NCI-H748 treated with DMSO at 0.1 percent for 48 hours (cell line): ENCODE measurements around the gene USP3.
"Not testable (repeated sequence)": the region's sequence is repeated elsewhere in the genome, so short reads cannot be mapped to it uniquely, and the experiment has no call there.

ENCODE experiments used
- DNase-seq: peaks from one replicate; lab custom pipeline; 2025; lab: John Stamatoyannopoulos, UW

USP3 gene

DNA sequence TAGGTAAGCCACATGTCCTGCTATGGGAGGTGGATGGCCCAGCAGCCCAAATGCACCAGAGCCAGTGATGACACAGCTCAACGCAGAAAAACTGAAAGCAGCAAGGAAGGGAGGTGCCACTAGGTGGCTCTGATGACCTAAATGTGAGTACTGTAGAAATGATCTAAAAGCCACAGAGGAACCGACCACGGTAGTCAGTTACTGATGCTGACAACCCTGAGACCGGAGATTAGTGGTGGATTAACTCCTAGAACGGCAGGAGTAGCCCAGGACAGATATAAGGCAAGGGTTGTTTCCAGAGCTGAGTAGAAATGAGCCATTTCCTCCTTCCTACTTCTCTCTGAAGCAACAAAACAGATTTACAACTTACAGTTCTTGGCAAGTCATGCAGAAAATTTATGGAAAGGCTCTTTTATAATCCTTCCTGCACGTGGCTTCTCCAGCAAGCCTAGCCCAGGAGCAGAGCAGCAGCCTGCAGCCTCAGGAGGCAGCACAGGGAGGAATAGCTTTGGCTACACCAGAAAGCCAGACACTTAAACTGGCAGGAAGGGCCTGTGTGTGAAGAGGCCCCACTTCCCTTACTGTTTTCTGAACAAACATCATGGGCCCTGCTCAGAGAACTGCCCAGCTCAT, 105.9 kb downstream of the USP3 start:
- DNase-seq, result peak; percentile 40

DNA sequence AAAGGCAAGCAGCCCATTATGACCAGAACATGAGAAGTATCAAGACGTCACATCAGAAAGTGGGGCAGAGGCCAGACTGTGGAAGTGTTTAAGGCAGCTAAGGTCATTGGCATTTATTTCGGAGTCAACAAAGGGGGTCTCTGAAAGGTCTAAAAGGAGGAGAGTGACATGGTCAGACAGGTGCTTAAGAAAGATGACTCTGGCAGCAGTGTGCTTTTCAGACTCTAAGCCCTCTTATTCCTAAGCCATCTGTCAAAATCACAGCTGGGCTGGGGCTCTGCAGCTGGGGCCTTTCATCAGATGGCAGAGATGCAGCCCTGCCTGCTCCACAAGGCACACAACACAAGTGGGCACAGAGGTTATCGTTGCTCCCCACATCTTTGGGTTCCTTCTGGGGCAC, 106.8 kb downstream of the USP3 start:
- DNase-seq, result no peak

GRCh38 chr15:63612300-63612699, 107.9 kb downstream of the USP3 start:
- no peak for DNase-seq

- no peak for DNase-seq
These were observed 111.5 kb downstream of the USP3 start for GRCh38 chr15:63615935-63616334.

- not testable (repeated sequence) for DNase-seq
These were observed 112.8 kb downstream of the USP3 start for GRCh38 chr15:63617147-63617546.

GRCh38 chr15:63617627-63618026, 113.2 kb downstream of the USP3 start:
- DNase-seq, result not testable (repeated sequence)

DNA sequence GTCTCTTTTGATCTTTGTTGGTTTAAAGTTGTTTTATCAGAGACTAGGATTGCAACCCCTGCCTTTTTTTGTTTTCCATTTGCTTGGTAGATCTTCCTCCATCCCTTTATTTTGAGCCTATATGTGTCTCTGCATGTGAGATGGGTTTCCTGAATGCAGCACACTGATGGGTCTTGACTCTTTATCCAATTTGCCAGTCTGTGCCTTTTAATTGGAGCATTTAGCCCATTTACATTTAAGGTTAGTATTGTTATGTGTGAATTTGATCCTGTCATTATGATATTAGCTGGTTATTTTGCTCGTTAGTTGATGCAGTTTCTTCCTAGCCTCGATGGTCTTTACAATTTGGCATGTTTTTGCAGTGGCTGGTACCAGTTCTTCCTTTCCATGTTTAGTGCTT, 116.4 kb downstream of the USP3 start:
- not testable (repeated sequence) for DNase-seq

DNA sequence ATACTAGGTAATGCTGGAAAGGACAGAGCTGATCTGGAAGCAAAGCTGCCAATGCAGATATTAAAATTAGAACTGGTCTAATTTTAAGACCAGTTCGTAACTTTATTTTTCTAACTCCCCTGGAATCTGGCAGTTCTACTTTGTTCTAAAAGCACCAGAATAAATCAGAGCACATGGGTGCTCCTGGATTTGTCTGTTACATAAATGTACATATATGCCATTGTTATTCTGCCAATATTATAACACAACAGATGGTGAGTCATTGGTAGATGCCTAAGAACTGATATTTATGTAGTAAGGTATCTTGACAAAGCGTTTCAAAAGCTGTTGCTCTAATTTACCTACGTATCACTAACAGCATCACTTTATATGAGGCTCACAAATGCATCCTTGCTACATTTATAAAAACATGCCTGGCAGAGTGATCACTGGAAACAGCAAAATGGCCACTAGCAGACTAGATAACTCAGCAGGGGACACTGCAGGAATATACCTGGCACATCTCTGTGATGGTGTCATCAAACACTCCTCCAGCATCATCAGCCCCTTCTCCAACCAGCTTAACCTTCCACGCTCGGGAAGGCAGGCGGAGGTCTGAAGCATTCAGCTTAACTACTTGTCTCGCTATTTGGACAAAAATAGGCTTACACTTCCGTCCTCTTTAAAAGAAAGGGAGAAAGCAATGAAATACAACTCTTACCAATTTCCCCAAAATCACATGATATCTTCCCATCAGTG, 119.0 kb downstream of the USP3 start:
- no peak for DNase-seq

- DNase-seq, result no peak
These were observed 122.6 kb downstream of the USP3 start for GRCh38 chr15:63626955-63627354.

GRCh38 chr15:63628123-63628822, 123.9 kb downstream of the USP3 start:
- DNase-seq, result no peak

DNA sequence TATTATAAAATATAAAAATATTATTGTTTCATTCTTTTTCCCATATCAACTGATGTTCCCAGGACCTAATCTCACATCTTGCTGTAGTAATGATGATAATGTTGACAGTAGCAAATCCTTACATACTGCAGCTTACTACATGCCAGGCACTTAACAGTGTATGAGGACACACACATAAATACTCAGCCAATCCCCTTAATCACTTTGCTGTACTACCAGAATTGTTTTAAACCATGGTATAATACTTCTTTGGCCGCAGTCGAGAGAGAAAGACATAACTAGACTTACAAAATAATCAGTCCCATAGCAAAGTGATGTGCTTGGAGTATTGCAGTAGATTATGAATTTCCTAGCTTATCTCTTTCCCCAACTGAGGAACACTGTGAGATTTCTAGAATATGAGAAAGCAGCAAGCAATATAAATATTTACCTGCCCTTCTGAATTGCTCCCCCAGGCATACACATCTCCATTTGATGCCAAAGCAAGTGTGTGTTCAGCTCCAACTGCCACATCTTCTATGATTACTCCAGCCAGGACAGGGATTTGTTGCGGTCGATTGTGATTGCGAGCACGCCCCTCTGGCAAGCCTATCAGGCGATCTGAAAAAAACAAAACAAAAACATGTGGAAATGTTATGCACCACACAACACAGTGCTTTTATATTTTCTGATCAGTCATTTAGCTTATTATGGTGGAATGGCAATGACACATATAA, 125.8 kb downstream of the USP3 start:
- no peak for DNase-seq

DNA sequence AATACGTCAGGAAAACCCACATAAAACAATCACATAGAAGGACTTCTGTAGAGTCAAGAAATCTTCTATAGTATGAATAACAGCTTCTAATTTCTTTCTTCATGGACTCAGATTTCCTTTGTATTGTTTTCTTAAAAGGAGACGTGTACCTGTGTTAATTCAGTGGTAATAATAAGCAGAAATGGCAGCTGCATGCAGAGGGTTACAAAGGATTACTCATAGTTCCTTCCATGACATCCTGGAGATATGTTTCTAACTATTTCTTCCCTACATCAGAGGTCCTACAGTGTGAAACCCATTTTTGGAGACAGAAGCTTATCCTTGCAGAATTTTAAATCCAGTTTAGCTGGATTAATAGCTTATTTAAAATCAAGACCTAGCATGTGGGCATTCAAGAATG, 128.9 kb downstream of the USP3 start:
- no peak for DNase-seq

- DNase-seq, result no peak
These were observed 129.8 kb downstream of the USP3 start for GRCh38 chr15:63634154-63634553.

DNA sequence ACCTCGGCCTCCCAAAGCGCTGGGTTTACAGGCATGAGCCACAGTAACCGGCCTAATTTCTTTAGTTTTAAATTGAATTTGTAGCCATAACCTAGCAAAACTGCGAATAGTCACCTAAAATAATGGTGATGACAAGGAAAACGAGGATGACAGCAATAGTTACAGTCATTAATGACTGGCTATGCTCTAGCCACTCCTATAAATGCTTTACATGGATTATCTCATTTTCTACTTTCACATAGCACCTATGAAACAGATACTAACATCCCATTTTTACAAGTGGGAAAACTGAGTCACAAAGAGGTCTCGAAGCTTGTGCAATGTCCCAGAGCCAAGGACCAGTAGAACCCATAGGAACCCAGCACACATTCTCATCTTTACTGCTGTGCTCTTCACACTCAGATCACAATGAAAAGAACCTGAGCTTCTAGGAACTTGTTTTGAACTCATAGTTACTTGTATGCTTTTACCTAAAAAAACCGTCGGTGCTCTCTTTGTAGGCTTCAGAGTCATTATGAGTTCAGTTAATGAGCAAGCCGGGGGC, 132.2 kb downstream of the USP3 start:
- no peak for DNase-seq

- no peak for DNase-seq
These were observed 134.4 kb downstream of the USP3 start for GRCh38 chr15:63638839-63639238.

DNA sequence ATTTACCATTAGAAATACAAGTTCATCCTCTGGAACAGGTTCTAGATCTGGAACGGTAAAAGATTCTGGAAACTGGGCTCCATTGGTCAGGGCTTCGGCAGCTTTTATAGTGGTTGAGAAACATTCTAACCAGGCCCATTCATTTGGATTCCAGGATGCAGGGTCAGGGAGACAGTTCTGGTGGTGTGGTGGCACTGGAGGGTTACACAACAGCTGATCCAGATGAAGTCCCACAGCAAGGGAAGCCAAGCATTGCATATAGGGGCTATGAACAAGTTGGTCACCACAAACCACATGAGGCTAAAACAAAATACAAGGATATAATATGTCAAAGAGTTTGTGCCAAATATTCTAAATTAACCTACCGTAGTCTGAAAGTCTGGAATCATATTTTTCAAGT, 135.8 kb downstream of the USP3 start:
- no peak for DNase-seq
